Myocyte (in vitro differentiated cells): ENCODE data around the gene UST. TPM values are rescaled to one million over a fixed set of nuclear protein-coding genes. Genes with fewer than 3 reads are reported as not detected.

Experiments
- DNase-seq: peaks from one replicate; pipeline ENCODE4 v3.0.0-alpha.2; 2012; ENCODE audit warnings: low read depth
- total RNA-seq: library from RNA; depleted of rRNA; stranded (reverse); fragments of >200 nt; gene quantifications from 2 replicates; pipeline ENCODE4 v1.2.3, GENCODE V29; 2014

The UST gene
- total RNA-seq, 1 donor from 2014 or later, result 10.7 TPM

DNA sequence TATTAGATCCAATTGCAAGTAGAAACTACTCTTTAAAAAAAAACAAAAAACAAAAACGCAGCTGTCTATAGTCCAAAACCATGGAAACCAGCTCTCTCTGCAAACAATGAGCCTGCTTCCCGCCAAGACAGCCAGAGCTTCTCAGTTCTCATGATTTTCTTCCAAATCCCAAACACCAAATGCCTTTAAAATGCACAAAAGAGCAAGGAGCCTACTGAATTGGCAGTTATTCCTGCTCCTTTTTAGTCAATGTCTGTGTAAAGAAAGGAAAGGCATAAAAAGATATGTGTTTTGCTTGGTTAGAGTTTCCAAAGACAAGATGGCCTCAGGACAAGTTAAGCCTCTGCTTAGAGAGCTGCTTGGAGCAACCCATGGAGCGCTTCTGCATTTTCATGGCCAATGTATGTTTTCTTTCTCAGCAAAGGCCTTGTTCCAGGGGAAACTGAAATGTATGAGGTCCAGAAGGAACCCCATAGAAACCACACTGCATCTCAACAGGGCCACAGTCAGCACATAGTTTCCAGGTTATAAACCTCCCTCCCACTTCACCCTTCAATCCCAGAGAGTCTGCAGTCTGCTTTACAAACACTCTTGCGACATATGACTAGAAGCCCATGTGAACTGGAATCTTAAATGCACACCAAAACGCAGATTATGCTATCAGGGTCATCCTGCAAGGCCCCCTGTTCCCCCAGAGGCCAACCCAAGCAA lies 361.4 kb downstream of the UST start:
- peak; percentile 49 for DNase-seq

DNA sequence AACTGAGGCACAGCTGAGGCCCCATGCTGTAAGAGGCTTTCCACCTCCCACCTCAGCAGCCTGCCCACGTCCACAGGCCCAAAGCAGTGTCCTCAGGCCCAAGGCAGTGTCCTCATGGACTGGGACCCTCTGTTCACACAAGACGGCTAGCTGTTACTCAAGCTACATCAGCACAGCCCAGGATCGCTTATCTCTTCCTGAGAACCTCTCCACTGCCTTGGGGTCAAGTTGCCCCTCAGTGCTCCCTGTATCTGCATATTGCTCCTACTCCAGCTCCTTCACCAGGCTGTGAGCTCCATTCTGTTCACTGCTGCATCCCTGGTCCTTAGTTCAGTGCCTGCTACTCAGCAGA lies 361.9 kb downstream of the UST start:
- DNase-seq, result no peak

DNA sequence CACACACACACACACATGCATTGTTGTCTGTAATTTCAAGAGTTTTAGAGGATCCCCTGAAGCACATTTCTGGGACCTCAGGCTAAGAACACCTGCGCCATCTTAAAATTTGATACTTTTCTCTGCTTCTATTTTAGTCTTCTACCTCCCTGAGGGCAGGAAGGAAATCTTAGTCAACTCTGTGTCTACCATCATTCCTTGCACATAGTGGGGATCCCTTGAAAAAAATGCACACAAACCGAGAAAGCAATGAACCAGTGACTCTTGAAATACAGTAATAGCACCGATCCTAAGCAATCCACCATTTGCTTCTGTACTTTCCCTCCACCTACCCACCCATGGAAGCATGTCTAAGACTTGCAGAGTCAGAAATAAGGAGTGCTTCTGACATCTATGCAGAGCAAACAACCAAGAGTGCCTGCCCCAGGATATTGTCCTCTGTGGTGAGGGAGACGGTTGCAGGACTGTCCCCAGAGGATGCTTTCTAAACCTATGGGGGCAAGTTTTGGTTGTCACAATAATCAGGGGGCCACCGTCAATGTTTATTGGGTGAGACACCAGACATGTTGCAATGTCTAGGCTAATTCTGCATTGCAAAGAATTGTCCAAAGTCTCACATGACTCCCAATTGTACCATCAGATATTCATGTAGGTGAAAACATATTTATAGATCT lies 362.7 kb downstream of the UST start:
- no peak for DNase-seq

DNA sequence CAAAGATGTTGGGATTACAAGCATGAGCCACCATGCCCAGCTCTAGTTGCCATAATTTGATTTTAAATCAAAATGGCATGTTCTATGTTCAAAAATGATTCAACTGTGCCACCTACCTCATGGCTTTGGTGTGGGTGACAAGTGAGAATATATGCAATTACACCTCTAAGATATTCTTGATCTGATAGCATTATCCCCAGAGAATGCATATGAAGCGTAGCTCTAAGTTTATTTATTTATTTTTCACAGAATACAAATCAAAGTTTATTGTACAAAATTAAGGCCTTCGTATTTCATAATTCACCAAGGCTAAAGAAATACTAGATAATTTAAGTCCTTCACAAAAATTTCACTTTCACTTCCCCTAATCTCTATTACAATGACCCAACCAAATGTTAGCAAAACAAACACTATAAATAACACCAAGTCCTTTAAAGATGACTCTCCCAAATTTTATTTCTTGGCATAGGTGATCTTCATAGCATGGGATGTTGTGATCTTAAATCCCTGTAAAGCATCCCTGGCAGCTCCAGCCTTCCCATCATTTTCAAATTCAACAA lies 364.8 kb downstream of the UST start:
- no peak for DNase-seq

DNA sequence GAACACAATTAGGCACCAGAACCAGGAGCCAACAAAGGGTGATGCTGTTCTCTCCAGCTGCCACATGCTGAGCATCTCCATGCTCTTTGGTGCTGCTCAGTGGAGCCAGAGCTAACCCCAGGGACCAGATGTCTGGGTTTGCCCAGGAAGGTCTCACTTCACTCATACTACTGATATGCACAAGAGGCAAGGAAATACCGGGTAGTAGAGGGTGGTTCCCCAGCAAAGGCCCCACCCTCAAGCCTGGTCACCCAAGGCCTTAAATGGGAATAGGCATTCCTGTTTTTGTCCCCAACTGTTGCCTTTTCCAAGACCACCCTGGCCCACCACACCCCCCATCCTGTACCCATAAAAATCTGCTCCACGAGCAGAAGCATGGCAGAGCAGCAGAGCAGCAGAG lies 366.1 kb downstream of the UST start:
- DNase-seq, result no peak

DNA sequence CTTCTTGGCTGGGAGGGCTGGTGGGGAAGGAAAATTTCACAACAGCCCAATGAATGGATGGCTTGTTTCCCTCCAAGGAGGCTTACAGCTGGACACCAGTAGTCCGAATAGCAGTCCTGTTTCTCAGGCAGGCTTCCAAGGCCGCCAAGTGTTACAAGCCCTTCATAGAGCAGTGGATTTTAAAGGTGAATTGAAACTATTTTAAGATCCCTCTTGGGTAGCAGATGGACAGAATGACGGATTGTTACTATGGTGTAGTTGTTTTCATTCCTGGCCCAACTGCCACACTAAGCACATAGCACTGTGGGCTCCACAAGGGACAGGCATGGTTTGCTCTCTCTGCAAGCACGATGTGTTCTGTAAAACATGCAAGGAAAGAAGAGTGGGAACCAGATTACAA lies 367.3 kb downstream of the UST start:
- DNase-seq, result peak; percentile 30

DNA sequence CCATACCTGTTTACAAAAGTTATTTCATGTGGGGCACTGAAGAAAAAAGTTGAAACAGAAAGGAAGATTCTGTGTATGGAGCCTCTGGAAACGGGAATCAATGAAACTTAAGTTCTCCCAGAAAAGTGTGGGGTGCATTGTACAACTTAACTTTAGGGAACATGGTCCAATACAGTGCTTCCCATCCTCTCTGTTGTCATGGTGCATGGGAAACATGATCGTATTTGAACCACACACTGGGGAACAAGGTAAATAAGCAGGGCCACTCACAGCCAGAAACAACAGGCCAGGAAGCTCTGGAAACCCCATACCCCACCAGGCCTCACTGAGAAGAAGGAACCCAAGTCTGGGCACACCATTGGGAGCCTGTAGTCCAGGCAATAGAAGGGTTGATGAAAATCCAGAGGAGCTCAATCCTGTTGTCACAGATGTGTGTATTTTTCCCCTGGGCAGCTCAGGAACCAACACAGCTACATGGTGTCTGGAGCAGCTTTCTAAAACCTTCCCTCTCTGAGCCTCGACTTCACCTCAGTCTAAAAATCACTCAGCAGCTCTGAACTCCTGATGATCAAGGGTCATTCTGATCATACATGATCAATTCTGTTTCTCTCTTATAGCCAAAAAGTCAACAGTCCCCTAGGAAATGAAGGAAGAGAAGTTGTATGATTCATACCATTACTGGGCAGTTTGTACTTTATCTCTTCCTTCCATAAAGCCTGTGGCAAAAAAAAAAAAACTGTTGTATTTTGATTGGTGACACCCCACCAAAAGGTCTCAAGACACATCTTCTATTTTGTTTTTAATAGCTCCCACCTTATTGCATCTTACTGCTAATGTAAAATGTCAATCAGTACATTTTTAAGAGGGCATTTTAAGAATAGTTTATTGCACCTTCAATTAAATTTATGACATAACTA lies 372.2 kb downstream of the UST start:
- no peak for DNase-seq

DNA sequence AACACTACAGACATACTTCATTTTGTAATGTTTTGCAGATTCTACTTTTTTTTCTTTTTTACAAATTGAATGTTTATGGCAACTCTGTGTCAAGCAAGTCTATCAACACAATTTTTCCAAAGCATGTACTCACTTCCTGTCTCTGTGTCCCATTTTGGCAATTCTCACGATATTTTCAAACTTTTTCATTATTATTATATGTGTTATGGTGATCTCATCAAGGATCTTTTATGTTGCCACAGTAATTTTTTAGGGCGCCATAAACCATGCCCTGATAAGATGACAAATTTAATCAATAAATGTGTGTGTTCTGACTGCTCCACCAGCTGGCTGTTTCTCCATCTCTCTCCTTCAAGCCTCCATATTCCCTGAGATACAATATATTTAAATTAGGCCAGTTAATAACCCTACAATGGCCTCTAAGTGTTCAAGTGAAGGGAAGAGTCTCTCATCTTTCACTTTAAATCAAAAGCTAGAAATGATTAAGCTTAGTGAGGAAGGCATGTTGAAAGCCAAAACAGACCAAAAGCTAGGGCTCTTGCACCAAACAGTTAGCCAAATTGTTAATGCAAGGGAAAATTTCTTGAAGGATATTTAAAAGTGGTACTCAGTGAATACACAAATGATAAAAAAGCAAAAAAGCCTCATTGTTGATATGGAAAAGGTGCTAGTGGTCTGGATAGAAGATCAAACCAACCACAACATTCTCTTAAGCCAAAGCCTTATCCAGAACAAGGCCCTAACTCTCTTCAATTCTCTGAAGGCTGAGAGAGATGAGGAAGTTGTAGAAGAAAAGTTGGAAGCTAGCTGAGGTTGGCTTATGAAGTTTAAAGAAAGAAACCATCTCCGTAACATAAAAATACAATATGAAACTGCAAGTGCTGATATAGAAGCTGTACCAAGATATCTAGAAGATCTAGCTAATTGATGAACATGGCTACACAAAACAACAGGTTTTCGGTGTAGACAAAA lies 376.3 kb downstream of the UST start:
- DNase-seq, result no peak

DNA sequence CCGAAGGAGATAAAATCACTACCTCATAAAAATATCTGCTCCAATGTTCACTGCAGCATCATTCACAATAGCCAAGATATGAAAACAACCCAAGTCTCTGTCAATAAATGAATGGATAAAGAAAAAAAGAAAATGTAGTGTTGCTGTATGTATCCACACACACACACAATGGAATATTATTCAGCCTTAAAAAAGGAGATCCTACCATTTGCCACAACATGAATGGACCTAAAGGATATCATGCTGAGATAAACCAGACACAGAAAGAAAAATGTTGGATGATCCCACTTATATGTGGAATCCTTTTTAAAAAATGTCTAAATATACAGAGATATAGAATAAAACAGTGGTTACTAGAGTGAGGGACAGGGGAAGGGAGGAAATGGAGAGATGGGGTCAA lies 378.5 kb downstream of the UST start:
- no peak for DNase-seq
